Activated naive CD4-positive, alpha-beta T cell treated with anti-CD3 and anti-CD28 coated beads, Interleukin-2, amount 50 U/mL, for 72 hours (primary cell): ENCODE data around the gene MED25. TPM values are rescaled to one million over a fixed set of nuclear protein-coding genes. Genes with fewer than 3 reads are reported as not detected.

Experiments
- ATAC-seq, 2 donors: fragments of 150-1000 bp; cut with Tn5 transposase; 2 replicates each; pipeline ENCODE4 v1.10.0; 2021; ENCODE audit warnings: mild to moderate bottlenecking in 2 of 2, moderate library complexity in 2 of 2
- DNase-seq, 2 donors: peaks; one replicate each; pipeline ENCODE4 v3.0.0; 2021 to 2022; ENCODE audit warnings: low spot score in 2 of 2
- H3K27ac Mint-ChIP-seq, 2 donors: one replicate each; pipeline ENCODE4 v1.8.0; 2022; ENCODE audit warnings: mild to moderate bottlenecking in 2 of 2, mixed read lengths in 2 of 2
- H3K36me3 Mint-ChIP-seq, 2 donors: one replicate each; pipeline ENCODE4 v1.8.0; 2022; ENCODE audit warnings: mixed read lengths in 2 of 2
- H3K9me3 Mint-ChIP-seq, 2 donors: one replicate each; pipeline ENCODE4 v1.8.0; 2022; ENCODE audit warnings: mixed read lengths in 2 of 2
- total RNA-seq, 2 donors: library from RNA; stranded (reverse); gene quantifications; one replicate each; pipeline ENCODE4 v1.2.3, GENCODE V29; 2022

The MED25 gene
- total RNA-seq, 2 donors from 2014 or later: 58.4 to 68.2 TPM

DNA sequence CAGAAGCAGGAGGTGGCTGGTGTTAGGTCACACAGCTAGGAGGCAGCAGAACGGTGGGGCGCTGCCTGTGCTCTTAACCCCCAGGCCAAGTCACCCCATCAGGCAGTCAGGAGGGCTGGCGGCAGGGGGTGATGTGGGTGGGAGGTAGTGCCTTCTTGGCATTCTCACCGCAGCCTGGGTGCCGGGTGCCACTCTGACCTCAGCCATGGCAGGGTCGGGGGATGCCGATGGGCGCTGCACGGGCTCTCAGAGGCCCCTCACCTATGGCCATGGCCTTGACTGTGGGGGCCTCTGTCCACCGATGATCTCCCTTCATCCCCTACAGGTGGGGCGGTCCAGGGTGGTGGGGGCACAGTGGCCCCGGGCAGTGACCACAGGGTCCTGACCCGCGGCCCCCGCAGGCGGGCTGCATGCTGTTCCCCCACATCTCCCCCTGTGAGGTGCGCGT, 38.5 kb downstream of the MED25 start:
- DNase-seq: no peak
- Mint-ChIP-seq H3K27ac (peak overlapping the region in 1 of 2 donors; percentile 79), H3K9me3 (no peaks in the 10 kb centered on the region), H3K36me3 (peaks cover 0 to 10% of the 10 kb centered on the region in 2 donors)
- no peak for ATAC-seq

DNA sequence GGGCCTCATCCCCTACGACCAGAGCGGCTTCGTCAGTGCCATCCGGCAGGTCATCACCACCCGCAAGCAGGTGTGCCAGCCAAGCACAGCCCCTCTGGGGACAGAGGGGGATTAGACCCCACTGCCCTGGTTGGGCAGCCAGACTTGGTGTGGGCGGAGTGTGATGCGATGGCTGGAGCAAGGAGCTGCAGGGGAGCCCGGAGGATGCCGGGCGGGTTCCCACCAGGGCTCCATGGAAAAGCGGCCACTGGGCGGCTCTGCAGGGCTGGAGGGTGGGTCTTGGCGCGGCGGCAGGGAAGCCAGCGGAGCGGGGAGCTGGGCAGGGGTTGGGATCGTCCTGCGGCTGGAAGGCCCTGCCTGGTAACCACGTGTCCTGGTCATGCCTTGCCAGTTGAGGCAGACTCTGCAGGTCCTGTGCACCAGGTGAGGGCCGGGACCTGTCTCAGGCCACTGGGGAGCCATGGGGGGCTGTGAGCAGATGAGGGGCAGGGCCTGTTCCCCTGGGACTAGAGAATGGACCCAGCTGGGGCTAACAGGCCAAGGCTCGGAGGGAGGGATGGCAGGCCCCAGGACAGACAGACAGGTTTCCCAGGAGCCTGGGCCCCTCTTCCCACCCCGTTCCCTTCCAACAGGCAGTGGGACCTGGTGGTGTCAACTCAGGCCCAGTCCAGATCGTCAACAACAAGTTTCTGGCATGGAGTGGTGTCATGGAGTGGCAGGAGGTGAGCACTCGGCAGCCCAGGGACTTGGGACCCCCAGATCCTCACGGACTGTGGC, 39.2 kb downstream of the MED25 start:
- H3K27ac Mint-ChIP-seq: peak overlapping the region in 1 of 2 donors; percentile 79
- H3K36me3 Mint-ChIP-seq: peaks cover 0 to 5% of the 10 kb centered on the region in 2 donors
- DNase-seq: no peak
- no peaks in the 10 kb centered on the region for H3K9me3 Mint-ChIP-seq
- no peak for ATAC-seq

DNA sequence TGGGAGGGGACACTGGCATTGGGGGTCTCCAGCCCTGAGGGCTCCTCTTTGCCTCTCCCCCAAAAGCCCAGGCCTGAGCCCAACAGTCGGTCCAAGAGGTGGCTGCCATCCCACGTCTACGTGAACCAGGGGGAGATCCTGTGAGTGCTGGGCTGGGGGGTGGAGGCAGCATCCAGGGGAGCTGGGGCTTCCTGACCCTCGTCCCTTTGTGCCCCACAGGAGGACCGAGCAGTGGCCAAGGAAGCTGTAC, 39.7 kb downstream of the MED25 start:
- ATAC-seq (no peak), DNase-seq (no peak)
- Mint-ChIP-seq H3K36me3 (peaks cover 0 to under 1% of the 10 kb centered on the region in 2 donors), H3K27ac (peak overlapping the region in 1 of 2 donors; percentile 79), H3K9me3 (no peaks in the 10 kb centered on the region)

DNA sequence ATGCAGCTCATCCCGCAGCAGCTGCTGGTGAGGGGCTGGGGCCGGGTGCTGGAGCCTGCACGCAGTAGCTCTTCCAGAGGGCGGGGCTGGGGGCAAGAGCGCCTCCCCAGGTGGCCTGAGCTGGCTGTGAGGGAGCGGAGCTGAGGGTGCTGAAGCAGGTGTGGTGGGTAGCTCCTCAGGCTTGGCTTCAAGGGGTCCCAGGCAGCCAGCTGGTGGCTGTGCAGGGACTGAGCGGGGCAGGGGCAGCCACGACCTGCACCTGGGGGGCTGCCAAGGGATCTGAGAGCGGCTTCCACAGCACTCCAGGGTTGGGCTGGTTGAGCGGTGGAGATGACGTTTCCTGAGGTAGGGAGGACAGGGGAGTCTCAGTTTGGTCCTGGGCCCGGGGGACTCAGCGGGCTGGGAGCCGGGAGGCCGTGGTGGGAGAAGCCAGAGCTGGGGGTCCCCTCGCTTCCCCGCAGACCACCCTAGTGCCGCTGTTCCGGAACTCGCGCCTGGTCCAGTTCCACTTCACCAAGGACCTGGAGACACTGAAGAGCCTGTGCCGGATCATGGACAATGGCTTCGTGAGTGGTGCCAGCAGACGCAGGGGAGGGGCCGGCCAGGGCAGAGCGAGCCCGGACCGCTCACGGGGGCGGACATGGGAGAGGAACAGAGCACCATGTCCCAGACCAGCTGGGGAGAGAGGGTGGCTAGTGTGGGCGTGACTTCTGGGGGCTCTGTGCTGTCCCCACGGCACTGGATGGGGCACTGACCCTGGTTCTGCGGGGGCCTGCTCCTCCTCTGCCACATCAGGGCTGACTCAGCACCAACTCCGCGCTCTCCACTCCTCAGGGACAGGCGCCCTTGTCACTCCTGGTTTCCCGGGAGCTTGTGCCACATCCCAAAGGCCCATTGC, 40.2 kb downstream of the MED25 start:
- no peak for ATAC-seq
- H3K27ac Mint-ChIP-seq: peak overlapping the region; percentile 20 to 79
- no peaks in the 10 kb centered on the region for H3K36me3 Mint-ChIP-seq
- DNase-seq: no peak
- H3K9me3 Mint-ChIP-seq: no peaks in the 10 kb centered on the region

DNA sequence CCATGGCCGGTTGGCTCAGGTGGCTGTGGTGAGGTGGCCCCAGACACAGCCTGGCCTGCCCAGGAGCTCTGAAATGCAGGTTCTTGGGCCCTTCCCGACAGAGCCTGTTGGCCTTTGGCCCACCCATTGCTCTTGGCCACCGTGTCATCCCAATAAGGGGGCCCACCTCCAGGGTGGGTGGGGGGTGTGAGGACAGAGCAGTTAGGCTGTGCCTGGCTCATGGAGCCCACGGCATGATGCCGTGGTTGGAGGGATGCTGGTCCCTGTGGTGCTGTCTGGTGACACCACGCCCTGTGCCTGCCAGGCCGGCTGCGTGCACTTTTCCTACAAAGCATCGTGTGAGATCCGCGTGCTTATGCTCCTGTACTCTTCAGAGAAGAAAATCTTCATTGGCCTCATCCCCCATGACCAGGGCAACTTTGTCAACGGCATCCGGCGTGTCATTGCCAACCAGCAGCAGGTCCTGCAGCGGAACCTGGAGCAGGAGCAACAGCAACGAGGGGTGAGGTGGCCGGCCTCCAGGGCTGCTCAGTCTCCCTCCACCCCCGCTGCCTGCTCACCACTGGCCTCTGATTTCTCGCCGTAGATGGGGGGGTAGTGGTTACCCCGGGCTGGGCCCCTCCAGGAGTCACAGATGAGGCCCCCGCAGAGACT, 41.7 kb downstream of the MED25 start:
- ATAC-seq (no peak), DNase-seq (peak in 1 of 2 donors; percentile 55)
- H3K9me3 Mint-ChIP-seq: no peaks in the 10 kb centered on the region
- H3K27ac Mint-ChIP-seq: peak overlapping the region in 1 of 2 donors; percentile 79
- peaks cover 4 to 5% of the 10 kb centered on the region in 2 donors for H3K36me3 Mint-ChIP-seq

DNA sequence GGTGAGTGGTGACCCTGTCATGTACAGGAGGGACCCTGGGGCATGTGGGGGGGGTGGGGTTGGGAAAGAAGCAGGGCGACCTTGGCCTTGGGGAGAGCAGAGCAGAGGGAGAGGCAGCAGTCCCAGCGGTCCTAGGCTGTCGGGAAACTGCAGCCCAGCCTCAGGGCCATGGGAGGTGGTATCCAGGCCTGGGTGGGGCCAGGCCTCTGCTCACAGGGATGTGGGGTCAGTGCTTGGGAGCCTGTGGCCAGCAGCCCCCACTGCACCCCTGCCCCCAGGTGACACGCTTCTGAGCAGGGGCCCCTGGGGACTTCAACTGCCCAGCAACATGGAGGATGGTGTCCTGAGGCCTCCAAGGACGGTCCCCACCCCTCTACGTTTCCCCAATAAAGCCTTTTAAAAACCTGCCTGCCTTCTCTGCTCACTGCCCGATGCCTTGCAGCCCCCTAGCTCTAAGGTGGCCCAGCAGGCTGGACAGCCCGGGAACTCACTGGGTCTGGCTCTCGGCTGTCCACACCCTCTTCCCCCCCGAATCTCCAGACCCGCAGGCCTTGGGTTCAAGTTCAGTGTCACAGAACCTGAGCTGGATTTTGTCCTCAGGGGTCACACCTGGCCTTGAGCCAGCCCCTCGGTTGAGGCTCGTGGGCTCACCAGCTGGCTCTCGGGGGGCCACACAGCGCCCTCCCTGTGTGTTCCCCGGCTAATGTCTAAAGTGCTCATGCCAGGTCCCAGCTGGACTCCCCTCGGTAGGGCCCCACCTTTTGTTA, 42.4 kb downstream of the MED25 start:
- DNase-seq: peak in 1 of 2 donors; percentile 53
- Mint-ChIP-seq H3K36me3 (peaks cover 9 to 10% of the 10 kb centered on the region in 2 donors), H3K9me3 (no peaks in the 10 kb centered on the region), H3K27ac (peak overlapping the region; percentile 44 to 77)
- no peak for ATAC-seq

DNA sequence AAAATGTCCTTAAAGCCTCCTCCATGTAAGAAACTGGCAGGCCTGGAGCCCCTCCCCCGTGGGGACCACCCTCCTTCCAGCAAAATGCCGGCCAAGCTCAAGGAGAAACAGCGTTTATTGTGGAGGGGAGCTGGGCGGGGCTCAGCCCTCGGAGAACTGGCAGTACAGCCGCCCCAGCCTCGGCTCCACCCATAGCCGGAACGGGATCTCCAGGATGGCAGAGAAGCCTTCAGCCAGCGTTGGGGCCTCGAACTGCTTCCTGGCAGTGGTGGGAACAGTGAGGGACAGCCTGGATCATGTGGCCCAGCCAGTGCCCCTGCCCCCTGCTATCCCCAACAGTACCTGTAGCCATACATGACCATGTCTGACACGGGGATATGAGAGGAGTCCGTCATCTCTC, 43.0 kb downstream of the MED25 start:
- H3K27ac Mint-ChIP-seq: peak overlapping the region in 1 of 2 donors; percentile 44
- peaks cover 12 to 15% of the 10 kb centered on the region in 2 donors for H3K36me3 Mint-ChIP-seq
- no peaks in the 10 kb centered on the region for H3K9me3 Mint-ChIP-seq
- ATAC-seq (no peak), DNase-seq (peak in 1 of 2 donors; percentile 53)

DNA sequence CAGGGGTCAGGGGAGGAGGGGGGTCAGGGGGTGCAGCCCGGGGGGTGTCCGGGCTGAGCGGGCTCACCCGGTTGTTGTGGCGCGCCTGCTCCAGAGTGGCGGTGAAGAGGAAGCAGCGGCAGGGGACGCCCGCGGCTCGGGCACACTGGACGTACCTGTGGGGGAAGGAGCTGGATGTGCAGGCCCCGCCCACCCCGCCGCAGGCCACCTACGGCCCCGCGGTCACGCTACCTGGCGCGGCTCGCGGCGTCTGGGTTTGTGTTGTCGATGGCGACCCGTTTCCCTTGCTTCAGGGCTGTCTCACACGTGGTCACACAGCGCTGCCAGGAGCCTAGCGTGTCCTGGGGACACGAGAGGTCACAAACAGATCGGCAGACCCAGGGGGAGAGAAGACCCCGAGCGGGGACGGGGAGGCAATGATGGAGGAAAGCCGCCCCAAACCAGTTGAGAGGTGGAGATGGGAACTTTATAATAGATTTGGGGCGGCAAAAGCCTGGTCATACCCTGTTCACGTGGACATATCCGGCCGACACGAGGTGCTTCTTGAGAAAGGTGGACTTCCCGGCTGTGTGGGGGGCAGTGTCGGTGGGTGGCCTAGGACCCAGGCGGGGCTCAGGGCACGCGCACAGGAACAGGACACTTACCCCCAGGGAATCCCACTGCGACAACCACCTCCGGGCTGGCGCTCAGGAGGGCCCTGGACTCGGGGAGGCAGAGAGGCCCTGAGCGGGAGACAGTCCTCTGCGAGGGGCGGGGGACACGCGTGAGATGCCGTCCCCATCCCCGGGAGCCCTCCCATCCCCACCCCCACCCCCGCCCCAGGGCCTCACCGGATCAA, 43.7 kb downstream of the MED25 start:
- no peak overlapping the region for H3K27ac Mint-ChIP-seq
- ATAC-seq (no peak), DNase-seq (peak in 1 of 2 donors; percentile 57)
- H3K36me3 Mint-ChIP-seq: peaks cover 18 to 22% of the 10 kb centered on the region in 2 donors
- H3K9me3 Mint-ChIP-seq: no peaks in the 10 kb centered on the region

DNA sequence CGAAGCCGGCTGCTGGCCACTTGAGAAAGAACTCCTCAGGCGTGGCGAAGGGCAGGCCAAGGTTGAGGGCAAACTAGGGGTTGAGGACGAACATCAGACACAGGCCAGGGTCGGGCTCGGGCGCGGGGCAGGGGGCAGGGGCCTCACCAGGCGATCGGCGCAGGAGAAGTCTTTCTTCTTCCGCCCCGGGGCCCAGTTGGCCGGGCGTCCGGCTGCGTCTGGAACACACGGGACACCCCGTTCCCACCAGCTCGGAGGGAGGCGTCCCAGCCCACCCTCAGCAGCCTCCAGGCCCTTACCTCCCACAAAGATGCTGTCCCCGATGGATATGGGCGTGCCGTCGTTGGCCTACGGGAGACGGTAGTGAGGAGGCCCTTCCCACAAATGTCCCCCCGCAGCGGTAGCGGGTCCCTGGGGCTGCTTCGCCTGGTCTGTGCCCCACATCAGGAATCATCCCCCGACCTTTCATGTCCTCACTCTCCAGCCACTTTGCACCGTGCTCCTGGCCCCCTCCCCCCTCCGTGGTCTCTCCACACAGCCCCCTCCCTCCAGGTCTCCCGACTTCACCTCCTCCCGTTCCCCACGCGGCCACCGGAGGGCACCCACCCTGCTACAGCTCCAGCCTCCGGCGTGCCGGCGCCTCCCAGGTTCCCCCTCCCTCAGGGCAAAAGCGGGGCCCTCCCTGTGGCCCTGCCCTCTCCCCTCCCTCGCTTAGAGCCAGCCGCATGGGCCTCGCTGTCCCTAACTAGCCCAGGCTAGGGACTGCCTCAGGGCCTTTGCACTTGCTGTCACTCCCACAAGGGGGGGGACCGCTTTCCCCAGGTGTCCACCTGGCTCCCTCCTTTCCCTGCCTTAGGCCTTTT, 44.5 kb downstream of the MED25 start:
- H3K36me3 Mint-ChIP-seq: peaks cover 21 to 25% of the 10 kb centered on the region in 2 donors
- H3K27ac Mint-ChIP-seq: no peak overlapping the region
- ATAC-seq (no peak), DNase-seq (no peak)
- no peaks in the 10 kb centered on the region for H3K9me3 Mint-ChIP-seq

DNA sequence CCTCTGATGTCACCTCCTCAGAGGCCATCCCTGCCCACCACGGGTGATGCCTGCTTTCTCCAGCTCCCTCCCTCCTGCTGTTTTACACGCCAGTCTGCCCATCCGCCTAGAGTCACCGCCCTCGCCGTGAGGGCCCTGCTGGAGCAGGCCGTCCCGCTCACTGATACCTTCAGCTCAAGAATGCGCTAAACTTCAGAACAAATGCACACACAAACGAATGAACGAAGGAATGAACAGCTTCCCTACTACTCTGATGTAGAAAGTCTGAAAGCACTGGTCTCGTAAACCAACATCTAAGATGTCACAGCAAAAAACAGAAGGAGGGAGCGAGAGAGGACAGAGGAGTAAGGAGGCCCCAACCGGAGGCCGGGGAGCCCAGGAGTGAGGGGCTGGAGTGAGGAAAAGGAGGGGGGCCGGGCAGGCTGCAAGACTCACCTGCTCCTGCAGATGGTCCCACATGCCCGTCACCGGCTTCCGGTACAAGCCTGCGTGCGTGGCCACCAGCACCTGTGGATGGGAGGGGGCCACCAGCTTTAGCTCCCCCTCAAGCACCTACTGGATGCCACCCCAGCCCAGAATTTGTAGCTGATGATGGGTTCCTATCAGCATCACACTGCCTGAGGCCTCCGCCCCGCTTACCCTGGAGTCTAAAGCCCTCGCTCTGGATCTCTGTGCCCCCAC, 45.3 kb downstream of the MED25 start:
- Mint-ChIP-seq H3K36me3 (peaks cover 21 to 25% of the 10 kb centered on the region in 2 donors), H3K27ac (no peak overlapping the region), H3K9me3 (no peaks in the 10 kb centered on the region)
- ATAC-seq (no peak), DNase-seq (no peak)

DNA sequence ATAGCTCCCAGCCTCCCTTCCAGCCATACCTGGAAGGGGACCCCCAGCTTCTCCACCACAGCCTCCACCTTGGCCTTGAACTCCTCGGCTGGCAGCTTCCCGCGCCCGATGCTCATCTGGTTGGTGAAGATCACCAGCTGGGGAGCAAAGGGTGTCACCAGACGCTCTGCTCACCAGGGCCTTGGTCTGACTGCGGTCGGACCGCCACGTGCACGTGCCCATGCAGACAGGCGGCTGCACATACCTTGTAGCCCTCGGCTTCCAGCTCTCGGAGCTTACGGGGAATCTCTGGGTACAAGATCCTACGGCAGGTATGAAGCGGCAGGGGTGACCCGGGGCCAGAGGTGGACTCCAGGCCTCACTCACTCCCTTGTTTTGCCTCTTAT, 45.8 kb downstream of the MED25 start:
- H3K9me3 Mint-ChIP-seq: no peaks in the 10 kb centered on the region
- peak overlapping the region in 1 of 2 donors; percentile 23 for H3K27ac Mint-ChIP-seq
- ATAC-seq (no peak), DNase-seq (no peak)
- peaks cover 21 to 25% of the 10 kb centered on the region in 2 donors for H3K36me3 Mint-ChIP-seq

DNA sequence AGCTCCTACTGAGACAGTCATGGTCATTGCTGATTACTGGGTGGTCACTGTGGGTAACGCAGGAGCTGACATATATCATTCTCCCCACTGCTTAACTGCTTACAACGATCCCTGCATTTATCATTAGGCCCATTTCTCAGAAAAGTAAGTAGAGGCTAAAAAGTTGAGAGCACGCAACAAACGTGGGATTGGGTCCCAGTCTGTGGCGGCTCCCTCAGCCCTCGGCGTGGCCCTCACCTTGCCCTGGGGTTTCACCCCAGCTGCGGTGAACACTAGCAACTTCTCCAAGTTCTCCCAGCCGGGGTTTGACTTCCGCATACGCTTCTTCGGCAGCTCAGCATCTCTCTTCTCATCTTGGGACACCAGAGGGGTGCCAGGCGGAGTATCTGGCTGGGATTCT, 46.8 kb downstream of the MED25 start:
- H3K27ac Mint-ChIP-seq: peak overlapping the region; percentile 23 to 90
- H3K9me3 Mint-ChIP-seq: no peaks in the 10 kb centered on the region
- no peak for ATAC-seq
- no peak for DNase-seq
- H3K36me3 Mint-ChIP-seq: peaks cover 21 to 25% of the 10 kb centered on the region in 2 donors

DNA sequence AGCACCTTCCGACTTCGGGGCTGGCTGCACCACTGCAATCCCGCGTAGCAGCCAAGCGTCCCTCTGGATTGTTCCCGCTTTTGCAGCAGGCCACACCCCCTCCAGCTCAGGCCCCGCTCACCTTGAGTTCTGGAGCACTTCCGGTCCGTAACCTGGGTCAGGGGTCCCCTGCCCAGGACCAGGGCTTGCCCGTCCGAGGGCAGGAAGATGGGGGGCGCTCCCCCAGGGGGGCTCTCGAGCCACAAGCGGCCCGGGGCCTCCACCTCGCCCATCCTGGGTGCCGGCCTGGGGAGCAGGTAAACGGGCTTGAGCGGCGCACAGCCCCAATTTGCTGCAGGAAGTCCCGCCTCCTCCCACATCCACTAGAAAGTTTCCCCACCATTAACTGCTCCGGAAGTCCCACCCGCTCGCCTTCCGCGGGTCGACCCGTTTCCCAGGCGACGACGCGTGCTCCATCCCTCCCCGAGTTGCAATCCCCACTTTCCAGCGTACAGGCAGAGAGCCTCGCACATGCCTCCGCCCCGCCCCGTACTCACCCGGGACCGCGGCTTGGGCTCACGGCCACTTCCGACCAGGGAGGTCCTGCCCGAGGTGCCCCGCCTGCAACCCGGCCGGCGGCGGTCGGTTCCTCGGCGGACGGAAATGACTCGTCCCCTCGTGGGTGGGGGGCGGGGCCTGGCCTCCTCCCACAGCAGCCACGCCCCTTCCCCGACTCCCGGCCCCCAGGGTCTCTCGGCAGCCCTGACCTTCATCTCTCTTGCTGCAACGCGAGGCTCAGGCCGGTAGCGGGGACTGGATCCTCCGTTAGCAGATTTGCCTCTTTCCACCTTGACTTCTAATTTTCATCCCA, 49.1 kb downstream of the MED25 start, which contains the start of gene PNKP:
Gene PNKP, minus strand, starts transcription at position 644 of the 850 bp plus-strand sequence. Its CDS starts 372 bp downstream, at position 272.
- Mint-ChIP-seq H3K36me3 (peaks cover 21 to 25% of the 10 kb centered on the region in 2 donors), H3K9me3 (no peaks in the 10 kb centered on the region), H3K27ac (peak within 1 kb of the TSS in 1 of 2 donors; percentile 98)
- peak; percentile 54 to 63 for ATAC-seq
- peak; percentile 88 to 95 for DNase-seq
